HG02884 (cell line): ENCODE measurements around the gene ZNF410.
"Not testable (repeated sequence)": the region's sequence is repeated elsewhere in the genome, so short reads cannot be mapped to it uniquely, and the experiment has no call there.

Experiments used
- ATAC-seq: cut with Tn5 transposase; IDR thresholded peaks from one replicate; pipeline ENCODE4 v1.9.1; 2021; ENCODE audit warnings: mild to moderate bottlenecking, moderate library complexity; ENCODE audit not compliant: unreplicated experiment

Gene ZNF410, protein sequence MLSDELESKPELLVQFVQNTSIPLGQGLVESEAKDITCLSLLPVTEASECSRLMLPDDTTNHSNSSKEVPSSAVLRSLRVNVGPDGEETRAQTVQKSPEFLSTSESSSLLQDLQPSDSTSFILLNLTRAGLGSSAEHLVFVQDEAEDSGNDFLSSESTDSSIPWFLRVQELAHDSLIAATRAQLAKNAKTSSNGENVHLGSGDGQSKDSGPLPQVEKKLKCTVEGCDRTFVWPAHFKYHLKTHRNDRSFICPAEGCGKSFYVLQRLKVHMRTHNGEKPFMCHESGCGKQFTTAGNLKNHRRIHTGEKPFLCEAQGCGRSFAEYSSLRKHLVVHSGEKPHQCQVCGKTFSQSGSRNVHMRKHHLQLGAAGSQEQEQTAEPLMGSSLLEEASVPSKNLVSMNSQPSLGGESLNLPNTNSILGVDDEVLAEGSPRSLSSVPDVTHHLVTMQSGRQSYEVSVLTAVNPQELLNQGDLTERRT

DNA sequence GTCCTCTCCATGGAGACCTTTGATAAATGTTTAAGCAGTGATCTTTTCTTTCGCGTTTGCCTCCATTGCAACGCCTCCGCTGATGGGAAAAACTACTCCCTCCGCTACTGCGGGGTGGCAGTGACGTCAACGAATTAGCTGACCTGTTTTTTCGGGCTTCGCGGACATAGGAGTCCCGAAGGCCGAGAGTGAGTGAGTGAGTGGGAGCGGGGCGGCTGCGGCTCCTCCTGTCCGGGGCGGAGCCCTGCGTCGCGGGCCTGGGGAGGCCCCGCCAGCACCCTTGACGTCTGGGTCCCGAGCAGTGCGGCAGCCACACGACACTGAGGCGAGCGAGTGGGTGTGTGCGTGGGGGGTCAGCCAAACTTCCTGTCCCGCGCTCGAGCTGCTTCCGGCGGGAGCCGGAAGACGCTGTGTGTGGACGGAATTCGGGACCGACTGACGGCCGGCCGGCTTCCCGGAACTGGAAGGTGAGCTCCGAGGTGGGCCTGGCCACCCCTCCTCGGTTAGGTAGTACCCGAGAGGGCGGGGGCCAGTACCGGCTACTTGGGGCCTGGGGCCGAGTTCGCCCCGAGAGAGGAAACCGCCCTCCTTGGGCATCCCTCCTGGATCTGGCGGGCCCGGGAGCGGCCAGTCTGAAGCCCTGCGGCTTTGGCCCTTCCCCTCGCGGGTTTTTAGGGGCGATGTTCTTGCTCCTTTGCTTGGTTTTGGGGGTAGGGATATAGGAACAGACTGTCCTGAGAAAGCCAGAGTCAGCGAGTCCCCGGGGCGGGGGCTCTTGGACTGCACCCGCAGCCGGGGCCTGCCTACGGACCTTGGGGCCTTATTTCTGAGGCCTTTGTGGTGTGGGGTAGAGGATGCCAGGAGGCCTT is at the start of gene ZNF410:
TSS of gene ZNF410 (plus strand) at position 411 of the 869 bp plus-strand sequence. CDS start 5,317 bp downstream, outside the sequence.
- peak; percentile 98 for ATAC-seq

DNA sequence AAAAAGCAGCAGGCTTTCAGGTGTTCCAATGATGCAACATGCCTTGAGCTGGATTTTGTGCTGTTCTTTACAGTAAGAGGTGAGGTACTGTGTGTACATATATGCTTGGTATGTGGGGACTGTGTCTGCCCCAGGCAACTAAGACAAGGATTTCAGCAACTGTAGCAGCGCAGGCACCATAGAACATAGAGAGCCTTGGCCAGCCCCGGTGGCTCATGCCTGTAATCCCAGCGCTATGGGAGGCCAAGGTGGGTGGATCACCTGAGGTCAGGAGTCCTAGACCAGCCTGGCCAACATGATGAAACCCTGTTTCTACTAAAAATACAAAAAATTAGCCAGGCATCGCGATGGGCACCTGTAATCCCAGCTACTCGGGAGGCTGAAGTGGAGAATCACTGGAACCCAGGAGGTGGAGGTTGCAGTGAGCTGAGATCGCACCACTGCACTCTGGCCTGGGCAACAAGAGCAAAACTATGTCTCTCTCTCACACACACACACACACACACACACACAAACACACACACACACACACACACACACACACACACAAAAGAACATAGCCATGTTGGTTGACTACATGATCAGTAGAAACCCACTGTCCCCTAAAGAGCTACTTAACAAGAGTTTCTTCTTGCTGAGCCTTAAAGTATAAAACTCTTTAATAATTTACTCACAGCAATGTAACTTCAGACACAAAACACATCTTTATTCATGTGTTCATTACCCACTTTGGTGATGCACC is 48.2 kb upstream of the ZNF410 start:
- ATAC-seq, result not testable (repeated sequence)

DNA sequence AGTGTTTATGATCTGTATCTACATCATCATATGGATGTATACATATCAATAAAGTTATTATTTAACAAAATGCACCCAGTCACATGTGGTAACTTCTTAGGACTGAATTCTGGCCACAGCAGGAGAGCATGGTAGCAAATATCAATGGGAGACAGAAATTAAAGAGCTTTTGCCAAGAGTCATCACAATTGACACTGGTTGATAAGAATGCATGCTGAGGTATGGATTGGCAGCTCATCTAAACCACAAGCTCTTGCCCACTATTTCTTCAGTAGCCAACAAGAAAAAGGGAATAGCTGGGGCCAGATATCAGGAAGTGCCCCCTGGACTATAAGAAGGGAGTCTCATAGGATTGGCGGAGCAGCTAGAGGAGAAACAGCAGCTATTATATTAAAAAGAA is 44.5 kb upstream of the ZNF410 start:
- ATAC-seq, result no peak

DNA sequence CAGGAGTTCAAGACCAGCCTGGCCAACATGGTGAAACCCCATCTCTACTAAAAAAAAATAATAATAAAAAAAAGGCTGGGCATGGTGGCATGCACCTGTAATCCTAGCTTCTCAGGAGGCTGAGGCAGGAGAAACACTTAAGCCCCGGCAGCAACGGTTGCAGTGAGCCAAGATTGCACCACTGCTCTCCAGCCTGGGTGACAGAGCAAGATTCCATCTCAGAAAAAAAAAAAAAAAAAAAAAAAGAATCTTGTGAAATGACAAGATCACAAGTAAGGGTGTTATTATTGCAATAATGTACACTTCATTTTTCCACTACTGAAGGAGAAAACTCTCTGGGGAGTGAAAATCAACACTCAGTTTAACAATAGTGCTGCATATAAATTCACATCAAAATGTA is 43.8 kb upstream of the ZNF410 start:
- no peak for ATAC-seq

DNA sequence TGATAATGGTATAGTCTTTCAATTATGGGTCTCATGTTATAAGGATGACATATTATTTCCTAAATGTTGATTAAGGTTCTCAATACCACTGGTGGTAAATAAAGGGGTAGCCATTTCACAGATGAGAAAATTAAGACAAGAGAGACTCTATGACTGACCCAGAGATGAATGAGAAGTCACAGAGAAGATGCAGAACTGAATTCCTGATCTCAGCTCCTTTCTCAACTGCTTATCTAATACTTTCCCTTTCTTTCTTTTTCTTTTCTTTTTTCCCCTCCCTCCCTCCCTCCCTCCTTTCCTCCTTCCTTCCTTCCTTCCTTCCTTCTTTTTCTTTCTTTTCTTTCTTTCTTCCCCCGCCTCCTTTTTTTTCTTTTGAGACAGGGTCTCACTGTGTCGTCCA is 43.4 kb upstream of the ZNF410 start:
- ATAC-seq, result no peak

DNA sequence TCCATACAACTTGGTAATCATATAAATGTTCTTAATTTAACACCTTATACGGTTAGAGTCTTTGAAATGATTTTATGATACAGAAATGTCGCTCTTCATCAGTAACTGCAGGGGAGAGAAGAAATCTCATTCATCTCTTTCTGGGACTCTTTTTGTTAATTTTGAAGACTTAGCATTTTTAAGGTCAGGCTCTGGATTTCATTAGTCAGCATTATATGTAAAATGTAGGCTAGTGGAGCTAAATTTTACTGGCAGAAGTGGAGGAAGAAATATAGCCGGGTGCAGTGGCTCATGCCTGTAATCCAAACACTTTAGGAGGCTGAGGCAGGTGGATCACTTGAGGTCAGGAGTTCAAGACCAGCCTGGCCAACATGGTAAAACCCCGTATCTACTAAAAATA is 39.7 kb upstream of the ZNF410 start:
- ATAC-seq, result no peak

DNA sequence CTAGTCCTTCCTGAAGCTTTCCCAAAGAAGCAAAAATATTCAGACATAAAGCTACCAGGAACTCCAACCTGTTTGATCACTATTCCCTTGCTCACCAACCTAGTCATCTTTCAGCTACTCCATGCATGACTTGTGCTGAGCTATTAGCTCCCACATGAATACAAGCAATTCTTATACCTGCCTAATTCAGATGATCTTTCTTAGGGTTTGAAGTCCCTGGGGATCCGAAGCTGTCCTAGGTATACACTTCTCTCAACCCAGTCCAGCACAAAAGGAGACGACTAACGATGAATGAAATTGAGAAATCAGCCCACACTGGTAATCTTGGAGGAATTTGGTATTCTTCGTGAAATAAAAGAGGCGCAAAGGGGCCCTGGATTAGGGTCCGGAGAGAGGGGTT is 35.7 kb upstream of the ZNF410 start:
- ATAC-seq, result no peak

DNA sequence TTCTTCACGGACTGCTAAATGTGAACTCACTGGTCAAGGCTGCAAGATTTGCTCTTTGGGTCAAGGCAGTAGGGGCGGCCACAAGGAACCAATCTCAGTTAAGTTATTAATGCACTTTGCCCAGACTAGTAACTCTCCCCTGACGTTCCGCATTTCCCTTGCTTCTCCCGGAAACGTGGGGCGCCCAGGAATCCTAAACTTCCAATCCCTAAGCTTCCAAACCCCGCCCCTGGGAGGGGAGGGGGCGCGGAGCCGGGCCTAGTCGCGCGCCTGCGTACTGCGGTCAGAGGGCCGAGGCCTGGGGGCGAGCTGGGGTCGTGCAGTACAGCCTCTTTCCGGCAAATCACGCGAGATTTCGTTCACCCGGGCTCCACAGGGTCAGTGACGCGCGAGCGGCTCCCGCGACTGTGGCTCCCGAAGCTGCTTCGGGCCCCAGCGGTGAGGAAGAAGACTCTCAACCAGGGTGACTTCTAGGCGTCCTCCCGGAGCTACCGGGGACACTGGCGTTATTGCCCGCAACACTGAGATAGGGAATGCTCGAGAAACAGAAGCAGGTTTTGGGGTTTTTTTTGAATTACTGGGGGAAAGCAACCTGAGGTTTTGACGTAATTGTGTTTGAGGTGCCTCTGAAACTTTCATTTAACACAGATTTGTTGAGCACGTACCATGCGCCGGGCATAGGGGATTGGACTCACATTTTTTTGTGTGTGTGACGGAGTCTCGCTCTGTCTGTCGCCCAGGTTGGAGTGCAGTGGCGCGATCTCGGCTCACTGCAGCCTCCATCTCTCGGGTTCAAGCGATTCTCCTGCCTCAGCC is 34.9 kb upstream of the ZNF410 start, which contains the start of gene PTGR2:
TSS of gene PTGR2 (plus strand) at position 265 of the 816 bp plus-strand sequence. CDS start 7,032 bp downstream, outside the sequence.
- peak; percentile 77 for ATAC-seq

DNA sequence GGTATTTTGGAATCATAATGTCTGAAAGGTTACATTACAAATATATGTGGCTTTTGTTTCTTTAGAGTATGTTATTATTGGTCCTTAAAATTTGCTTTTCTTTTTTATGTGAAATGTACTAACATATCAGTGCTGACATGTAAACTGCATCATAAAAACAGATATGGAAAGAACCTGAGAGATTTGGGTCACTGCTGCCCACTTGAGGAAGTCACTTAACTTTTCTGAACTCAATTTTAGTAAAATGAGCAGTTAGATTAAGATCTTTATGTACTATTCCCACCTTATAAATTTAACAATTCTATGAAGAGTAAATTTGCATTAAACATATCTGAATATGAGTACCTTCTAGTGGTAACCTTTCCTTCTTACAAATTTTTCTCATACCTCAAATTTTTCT is 27.5 kb upstream of the ZNF410 start:
- ATAC-seq, result no peak

DNA sequence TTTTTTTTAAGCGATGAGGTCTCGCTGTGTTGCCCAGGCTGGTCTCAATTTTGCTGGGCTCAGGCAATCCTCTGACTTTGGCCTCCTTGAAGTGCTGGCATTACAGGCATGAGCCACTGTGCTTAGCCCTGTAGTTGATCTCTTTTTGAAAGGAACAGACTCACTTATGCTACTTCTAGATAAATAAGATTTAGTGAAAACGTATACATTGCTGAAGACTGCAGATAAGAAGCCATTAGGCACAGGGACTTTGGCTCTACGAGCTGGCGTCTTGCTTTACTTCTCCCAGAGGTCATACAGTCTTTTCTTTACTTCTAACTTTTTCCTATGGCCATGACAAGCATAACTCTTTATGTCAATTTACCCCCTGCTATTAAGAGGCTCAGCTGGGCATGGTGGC is 25.6 kb upstream of the ZNF410 start:
- no peak for ATAC-seq

DNA sequence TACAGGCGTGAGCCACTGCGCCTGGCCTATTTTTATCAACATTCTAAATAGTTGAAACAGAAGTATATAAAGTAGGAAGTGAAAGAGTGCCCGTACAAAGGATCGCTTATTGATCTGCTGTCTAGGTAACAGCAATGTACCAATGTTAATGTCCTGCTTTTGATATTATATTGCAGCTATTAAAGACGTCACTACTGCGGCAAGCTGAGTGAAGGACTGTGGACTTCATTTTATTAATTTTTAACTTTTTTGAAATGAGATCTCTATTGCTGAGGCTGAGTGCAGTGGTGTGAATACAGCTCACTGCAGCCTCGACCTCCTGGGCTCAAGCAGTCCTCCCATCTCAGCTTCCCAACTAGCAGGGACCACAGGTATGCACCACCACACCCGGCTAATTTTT is 24.2 kb upstream of the ZNF410 start:
- ATAC-seq, result no peak

DNA sequence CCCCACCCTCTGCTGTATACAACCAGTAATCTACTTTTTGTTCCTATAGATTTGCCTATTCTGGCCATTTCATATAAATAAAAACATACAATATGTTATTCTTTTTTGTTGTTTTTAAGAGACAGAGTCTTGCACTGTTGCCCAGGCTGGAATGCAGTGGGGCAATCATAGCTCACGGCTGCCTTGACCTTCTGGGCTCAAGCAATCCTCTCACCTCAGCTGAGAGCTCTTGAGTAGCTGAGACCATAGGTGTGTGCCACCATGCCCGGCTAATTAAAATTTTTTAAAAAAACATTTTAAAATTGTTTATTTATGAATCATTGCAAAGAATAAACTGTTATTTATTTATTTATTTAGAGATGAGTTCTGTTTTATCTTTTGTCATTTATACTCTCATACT is 23.4 kb upstream of the ZNF410 start:
- ATAC-seq, result no peak

DNA sequence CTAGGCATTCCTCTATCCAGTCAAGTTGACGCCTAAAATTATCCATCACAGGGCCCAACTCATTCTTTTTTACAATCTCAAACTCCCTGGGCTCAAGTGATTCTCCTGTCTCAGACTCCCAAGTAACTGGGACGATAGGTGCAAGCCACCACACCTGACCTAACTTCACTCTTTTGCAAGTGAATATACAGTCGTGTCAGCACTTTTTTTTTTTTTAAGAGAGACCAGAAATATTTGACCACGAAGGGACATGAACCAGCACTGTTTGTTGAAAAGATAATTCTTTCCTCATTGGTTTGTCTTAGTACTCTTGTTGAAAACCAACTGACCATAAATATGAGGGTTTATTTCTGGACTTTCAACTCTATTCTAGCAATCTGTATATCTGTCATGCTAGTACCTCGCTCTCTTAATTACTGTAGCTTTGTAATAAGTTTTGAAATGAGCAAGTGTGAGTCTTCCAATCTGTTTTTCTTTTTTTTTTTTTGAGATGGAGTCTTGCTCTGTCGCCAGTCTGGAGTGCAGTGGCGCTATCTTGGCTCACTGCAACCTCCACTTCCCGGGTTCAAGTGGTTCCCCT is 21.0 kb upstream of the ZNF410 start:
- no peak for ATAC-seq

DNA sequence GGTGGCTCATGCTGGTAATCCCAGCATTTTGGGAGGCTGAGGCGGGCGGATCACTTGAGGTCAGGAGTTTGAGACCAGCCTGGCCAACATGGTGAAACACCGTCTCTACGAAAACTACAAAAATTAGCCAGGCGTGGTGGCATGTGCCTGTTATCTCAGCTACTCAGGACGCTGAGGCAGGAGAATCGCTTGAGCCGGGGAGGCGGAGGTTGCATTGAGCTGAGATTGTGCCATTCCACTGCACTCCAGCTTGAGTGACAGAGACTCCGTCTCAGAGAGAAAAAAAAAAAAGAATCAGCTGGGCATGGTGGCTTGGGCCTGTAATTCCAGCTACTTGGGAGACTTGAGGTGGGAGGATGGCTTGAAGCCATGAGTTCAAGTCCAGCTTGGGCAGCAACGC is 16.9 kb upstream of the ZNF410 start:
- not testable (repeated sequence) for ATAC-seq

DNA sequence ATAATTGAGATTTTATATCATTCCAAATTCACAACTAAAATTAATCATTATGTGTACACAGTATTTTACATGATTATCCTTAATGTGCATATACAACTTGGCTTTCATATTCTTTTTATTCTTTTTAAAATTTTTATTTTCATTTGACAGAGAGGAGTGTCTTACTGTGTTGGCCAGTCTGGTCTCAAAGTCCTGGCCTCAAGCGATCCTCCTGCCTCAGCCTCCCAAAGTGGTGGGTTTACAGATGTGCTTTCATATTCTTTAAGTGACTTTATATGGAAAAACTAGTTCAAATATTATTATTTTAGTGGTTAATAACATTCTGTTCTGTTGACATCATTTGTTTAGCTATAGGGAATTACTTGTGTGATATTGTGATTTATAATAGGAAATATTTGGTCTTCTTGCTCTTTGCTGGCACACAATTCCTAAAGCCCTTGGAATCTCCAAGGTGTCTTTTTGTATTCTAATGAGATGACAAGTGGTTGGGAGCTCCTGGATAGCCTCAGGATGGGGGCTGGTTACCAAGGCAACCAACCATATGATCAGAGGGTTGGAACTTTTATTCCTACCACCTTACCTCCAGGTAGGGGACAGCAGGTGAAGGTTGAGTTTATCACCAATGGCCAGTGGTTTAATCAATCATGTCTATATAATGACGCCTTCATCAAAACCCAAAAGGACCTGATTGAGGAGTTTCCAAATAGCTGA is 16.0 kb upstream of the ZNF410 start:
- no peak for ATAC-seq

DNA sequence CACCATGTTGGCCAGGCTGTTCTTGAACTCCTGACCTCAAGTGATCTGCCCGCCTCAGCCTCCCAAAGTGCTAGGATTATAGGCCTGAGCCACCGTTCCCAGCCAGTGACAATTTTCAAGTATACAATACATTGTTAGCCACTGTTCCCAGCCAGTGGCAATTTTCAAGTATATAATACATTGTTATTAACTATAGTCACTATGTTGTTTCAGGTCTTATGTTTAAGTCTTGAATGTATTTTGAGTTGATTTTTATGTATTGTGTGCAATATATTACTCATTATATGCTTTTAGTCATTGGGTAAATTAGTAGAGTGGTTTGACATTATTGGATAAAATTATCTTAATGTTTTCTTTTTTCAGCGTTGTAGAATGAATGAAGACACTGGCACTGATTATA is 13.0 kb upstream of the ZNF410 start:
- ATAC-seq, result no peak

DNA sequence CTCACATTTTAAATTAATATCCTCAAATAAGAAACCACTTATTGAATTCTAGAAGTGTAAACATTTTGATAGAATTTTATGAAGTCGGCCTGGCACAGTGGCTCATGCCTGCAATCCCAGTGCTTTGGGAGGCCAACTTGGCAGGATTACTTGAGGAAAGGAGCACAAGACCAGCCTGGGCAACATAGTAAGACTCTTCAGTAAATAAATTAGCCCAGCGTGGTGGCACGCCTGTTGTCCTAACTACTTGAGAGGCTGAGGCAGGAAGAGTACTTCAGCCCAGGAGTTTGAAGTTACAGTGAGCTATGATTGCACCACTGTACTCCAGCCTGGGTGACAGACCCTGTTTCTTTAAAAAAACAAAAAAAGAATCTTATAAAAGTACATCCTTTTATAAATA is 8.9 kb upstream of the ZNF410 start:
- ATAC-seq, result no peak

DNA sequence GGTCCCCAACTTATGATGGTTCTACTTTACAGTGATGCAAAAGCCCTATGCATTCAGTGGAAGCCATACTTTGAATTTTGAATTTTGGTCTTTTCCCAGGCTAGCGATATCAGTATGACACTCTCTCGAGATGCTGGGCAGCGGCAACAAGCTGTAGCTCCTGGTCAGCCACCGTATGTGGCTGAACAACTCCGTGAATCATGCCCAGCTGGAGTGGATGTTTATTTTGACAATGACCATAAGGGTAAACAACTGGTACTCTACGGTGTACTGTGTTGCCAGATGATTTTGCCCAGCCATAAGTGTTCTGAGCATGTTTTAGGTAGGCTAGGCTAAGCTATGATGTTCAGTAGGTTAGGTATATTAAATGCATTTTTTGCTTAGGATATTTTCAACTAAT is 8.2 kb upstream of the ZNF410 start:
- no peak for ATAC-seq

DNA sequence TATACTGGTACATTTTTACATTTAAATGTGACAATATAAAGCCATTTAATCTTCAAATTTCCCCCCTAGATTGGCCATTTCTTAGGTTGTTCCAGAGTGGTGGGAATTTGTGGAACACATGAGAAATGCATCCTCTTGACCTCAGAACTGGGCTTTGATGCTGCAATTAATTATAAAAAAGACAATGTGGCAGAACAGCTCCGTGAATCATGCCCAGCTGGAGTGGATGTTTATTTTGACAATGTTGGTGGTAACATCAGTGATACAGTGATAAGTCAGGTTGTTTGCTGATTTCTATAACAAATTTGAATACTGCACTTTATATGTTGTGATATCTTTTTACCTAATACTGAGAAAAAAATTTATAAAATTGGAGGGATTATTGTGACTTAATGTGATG is 7.6 kb upstream of the ZNF410 start:
- no peak for ATAC-seq
